Endothelial cell of umbilical vein (primary cell): Measurements from ENCODE around the gene EIF4G2. TPM values are rescaled to one million over a fixed set of nuclear protein-coding genes. Genes with fewer than 3 reads are reported as not detected.

Experiments
- BruUV-seq: library from RNA; stranded (reverse); fragments of 400-500 nt; replicated peaks from 2 replicates; lab custom pipeline; 2021; lab: Mats Ljungman, UMichigan
- CTCF ChIA-PET: fragments of 300-600, 350-600 bp; sonication (Branson Sonifier 250); formaldehyde crosslinking; loops from one replicate; lab custom pipeline; 2021; ENCODE audit warnings: antibody characterized with exemption, inconsistent platforms; lab: Charles Lee
- POLR2A ChIA-PET: fragments of 300-600, 350-600 bp; sonication (Branson Sonifier 250); formaldehyde crosslinking; loops from one replicate; lab custom pipeline; 2021; ENCODE audit warnings: antibody characterized with exemption, inconsistent platforms; lab: Charles Lee
- DNase-seq: peaks from one replicate; pipeline ENCODE4 v3.0.0-alpha.2; 2011; ENCODE audit warnings: low read depth, low spot score
- FAIRE-seq: peaks from 2 replicates; lab custom pipeline; 2011; peaks lifted over from hg19 to GRCh38; lab: Jason Lieb, UNC
- H2AFZ ChIP-seq: 2 replicates; pipeline ENCODE4 v1.6.0; 2012; ENCODE audit warnings: low read depth, low read length, control low read depth, inconsistent platforms
- H3K27ac ChIP-seq: 2 replicates; pipeline ENCODE4 v1.5.1; 2011; ENCODE audit warnings: low read depth, mild to moderate bottlenecking, control low read depth, low read length, moderate library complexity; ENCODE audit not compliant: insufficient read depth
- H3K27me3 ChIP-seq, 2 experiments: 2 replicates each; pipeline versions ENCODE4 v1.6.0 to v1.6.1; 2011; ENCODE audit warnings: low read length in 2 of 2, mixed read lengths in 1 of 2; ENCODE audit not compliant: control insufficient read depth in 2 of 2, insufficient read depth in 2 of 2
- H3K36me3 ChIP-seq, 2 experiments: 2 replicates in 1 of 2; 3 replicates in 1 of 2; pipeline ENCODE4 v1.5.1; 2011; ENCODE audit warnings: low read length in 2 of 2, mild to moderate bottlenecking in 1 of 2, moderate library complexity in 1 of 2; ENCODE audit not compliant: control insufficient read depth in 2 of 2, insufficient read depth in 2 of 2; ENCODE audit errors: extremely low read depth in 1 of 2
- H3K4me1 ChIP-seq: 3 replicates; pipeline ENCODE4 v1.5.1; 2011; ENCODE audit warnings: mild to moderate bottlenecking, low read length; ENCODE audit not compliant: control insufficient read depth, insufficient read depth; ENCODE audit errors: extremely low read depth
- H3K4me2 ChIP-seq: 2 replicates; pipeline ENCODE4 v1.6.1; 2011; ENCODE audit warnings: low read length, control low read depth, mixed read lengths; ENCODE audit not compliant: insufficient read depth
- H3K4me3 ChIP-seq, 3 experiments: fragments of 200-600 bp in 1 of 3; sonication (generic), shearing (Covaris generic) in 1 of 3; replicated peaks in 1 of 3; 2 replicates each; pipeline ENCODE4 v1.5.1; 2011 to 2016; ENCODE audit warnings: control low read depth in 3 of 3, low read length in 3 of 3, mild to moderate bottlenecking in 2 of 3, inconsistent platforms in 1 of 3, low read depth in 1 of 3, moderate library complexity in 1 of 3; ENCODE audit not compliant: insufficient read depth in 1 of 3
- H3K79me2 ChIP-seq: 2 replicates; pipeline ENCODE4 v1.6.0; 2012; ENCODE audit warnings: low read length, inconsistent platforms; ENCODE audit not compliant: control insufficient read depth, insufficient read depth
- H3K9ac ChIP-seq: replicated peaks from 2 replicates; pipeline ENCODE3; 2011; ENCODE audit warnings: low read length, control low read depth; ENCODE audit not compliant: insufficient read depth; ENCODE audit errors: extremely low read depth
- H3K9me1 ChIP-seq: replicated peaks from 3 replicates; pipeline ENCODE4 v1.6.0; 2011; ENCODE audit warnings: mild to moderate bottlenecking, low read length; ENCODE audit not compliant: control insufficient read depth, insufficient read depth; ENCODE audit errors: extremely low read depth
- H3K9me3 ChIP-seq: replicated peaks from 2 replicates; pipeline ENCODE4 v1.5.1; 2012; ENCODE audit warnings: low read length, inconsistent platforms; ENCODE audit not compliant: control insufficient read depth, insufficient read depth
- H4K20me1 ChIP-seq: replicated peaks from 2 replicates; pipeline ENCODE3; 2011; ENCODE audit warnings: mild to moderate bottlenecking, low read length; ENCODE audit not compliant: control insufficient read depth, insufficient read depth; ENCODE audit errors: extremely low read depth
- EZH2 ChIP-seq: IDR thresholded peaks from 2 replicates; pipeline ENCODE4 v1.6.1; 2012; ENCODE audit warnings: borderline replicate concordance, low read depth, mild to moderate bottlenecking, moderate library complexity, low read length, inconsistent platforms; ENCODE audit not compliant: severe bottlenecking
- FOS ChIP-seq: IDR thresholded peaks from 2 replicates; pipeline ENCODE4 v1.6.1; 2011; ENCODE audit warnings: mild to moderate bottlenecking, low read length, moderate library complexity, borderline replicate concordance; ENCODE audit not compliant: insufficient read depth
- GATA2 ChIP-seq: IDR thresholded peaks from 2 replicates; pipeline ENCODE4 v1.7.0; 2011; ENCODE audit warnings: low read depth, mild to moderate bottlenecking, moderate library complexity, mixed read lengths, low read length; ENCODE audit not compliant: insufficient read length, insufficient read depth
- JUN ChIP-seq: IDR thresholded peaks from 2 replicates; pipeline ENCODE4 v1.6.1; 2011; ENCODE audit warnings: borderline replicate concordance, low read depth; ENCODE audit not compliant: insufficient read length, insufficient read depth
- MYC ChIP-seq: IDR thresholded peaks from one replicate; pipeline ENCODE4 v1.6.1; 2011; ENCODE audit warnings: mild to moderate bottlenecking, low read depth, low read length
- POLR2A ChIP-seq: IDR thresholded peaks from 2 replicates; pipeline ENCODE4 v1.6.1; 2012; ENCODE audit warnings: low read depth, mild to moderate bottlenecking, control low read depth, low read length
- POLR2AphosphoS5 ChIP-seq: IDR thresholded peaks from 2 replicates; pipeline ENCODE4 v1.6.1; 2012; ENCODE audit warnings: low read depth, mild to moderate bottlenecking, control low read depth, low read length, moderate library complexity; ENCODE audit not compliant: insufficient read depth
- dilution Hi-C: fragments of 300-500 bp; cut with MboI; formaldehyde crosslinking; loops from one replicate; pipeline ENCODE4 v1.15.0; 2019; ENCODE audit warnings: low sequenced_read_pairs; ENCODE audit not compliant: extremely low pct_ligation_motif_present
- intact Hi-C: fragments of 100-400 bp; cut with micrococcal nuclease; formaldehyde crosslinking; loops from one replicate; pipeline ENCODE4 v1.10.0; 2022
- polyA plus RNA-seq, 4 experiments: library from polyadenylated mRNA; depleted of rRNA in 3 of 4; stranded (reverse) in 3 of 4; unstranded in 1 of 4; fragments of >200 nt; gene quantifications; 2 replicates each; pipeline versions ENCODE4 v1.2.1 to v1.2.3, GENCODE V29; 2011 to 2012; ENCODE audit warnings: missing spikeins in 1 of 4
- total RNA-seq: library from RNA; stranded (reverse); gene quantifications from 2 replicates; pipeline ENCODE4 v1.2.3, GENCODE V29; 2021
- TF ChIP-seq, protein P1 (sequence below), 2 donors: IDR thresholded peaks; 1 replicate in 1 of 2; 2 replicates in 1 of 2; pipeline ENCODE4 v1.5.1; 2011; ENCODE audit warnings: low read length in 2 of 2, mild to moderate bottlenecking in 2 of 2, moderate library complexity in 2 of 2, control low read depth in 1 of 2, inconsistent platforms in 1 of 2, low read depth in 1 of 2; ENCODE audit not compliant: insufficient read depth in 1 of 2; ENCODE audit errors: extremely low read depth in 1 of 2
- TF ChIP-seq, protein P2 (sequence below): IDR thresholded peaks from 2 replicates; pipeline ENCODE4 v1.6.1; 2011; ENCODE audit not compliant: insufficient read depth, insufficient read length

Gene EIF4G2
- total and polyA plus RNA-seq, 2 donors (not counting 3 experiments of a cell fraction or from before 2014, with no cell fraction given), result 382 to 1,194 TPM

- no peak overlapping the region for H3K27ac ChIP-seq
- CTCF ChIA-PET, result no interaction called here
These were observed 33.9 kb downstream of the EIF4G2 start for GRCh38 chr11:10774811-10775210.

DNA sequence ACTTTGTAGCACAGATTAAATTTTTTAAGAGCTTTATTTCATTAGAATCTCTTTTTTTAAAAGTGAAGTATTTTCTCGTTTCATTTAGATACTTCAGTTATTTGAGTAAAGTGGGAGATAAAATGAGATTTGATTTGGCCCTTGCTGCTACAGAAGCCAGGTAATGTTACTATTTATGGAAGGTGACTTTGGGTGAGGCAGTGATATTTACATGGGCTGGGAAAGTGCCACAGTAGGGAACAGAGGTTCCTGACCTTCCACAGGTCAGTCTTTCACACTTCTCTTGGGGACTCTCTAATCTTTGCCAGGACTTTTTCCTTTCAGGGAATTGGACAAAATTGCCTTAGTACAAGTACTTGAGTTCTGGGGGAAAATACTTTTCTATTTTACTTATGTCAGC is 37.3 kb downstream of the EIF4G2 start:
- no peaks in the 10 kb centered on the region for H3K9me1 ChIP-seq
- H3K27ac ChIP-seq, result no peak overlapping the region
- ChIA-PET CTCF (interaction anchor here (1.0 to 1.7 kb wide), 7 partner anchors 8 to 1017 kb away, joined by 3 to 37 read pairs (median 9); no protein-coding TSS in a partner anchor), POLR2A (no interaction called here)
- no peak for TF ChIP-seq POLR2AphosphoS5
- TF ChIP-seq EZH2, result no peak
- no peak for TF ChIP-seq MYC
- TF ChIP-seq GATA2, result no peak
- TF ChIP-seq, protein P1, sequence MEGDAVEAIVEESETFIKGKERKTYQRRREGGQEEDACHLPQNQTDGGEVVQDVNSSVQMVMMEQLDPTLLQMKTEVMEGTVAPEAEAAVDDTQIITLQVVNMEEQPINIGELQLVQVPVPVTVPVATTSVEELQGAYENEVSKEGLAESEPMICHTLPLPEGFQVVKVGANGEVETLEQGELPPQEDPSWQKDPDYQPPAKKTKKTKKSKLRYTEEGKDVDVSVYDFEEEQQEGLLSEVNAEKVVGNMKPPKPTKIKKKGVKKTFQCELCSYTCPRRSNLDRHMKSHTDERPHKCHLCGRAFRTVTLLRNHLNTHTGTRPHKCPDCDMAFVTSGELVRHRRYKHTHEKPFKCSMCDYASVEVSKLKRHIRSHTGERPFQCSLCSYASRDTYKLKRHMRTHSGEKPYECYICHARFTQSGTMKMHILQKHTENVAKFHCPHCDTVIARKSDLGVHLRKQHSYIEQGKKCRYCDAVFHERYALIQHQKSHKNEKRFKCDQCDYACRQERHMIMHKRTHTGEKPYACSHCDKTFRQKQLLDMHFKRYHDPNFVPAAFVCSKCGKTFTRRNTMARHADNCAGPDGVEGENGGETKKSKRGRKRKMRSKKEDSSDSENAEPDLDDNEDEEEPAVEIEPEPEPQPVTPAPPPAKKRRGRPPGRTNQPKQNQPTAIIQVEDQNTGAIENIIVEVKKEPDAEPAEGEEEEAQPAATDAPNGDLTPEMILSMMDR (IDR thresholded peaks at IDR 0.05; ENCODE audit: extremely low read depth in 1 of 2, insufficient read depth in 1 of 2, low read depth in 1 of 2, low read length in 2 of 2), result no peak
- no peak for TF ChIP-seq JUN
- no peak for TF ChIP-seq POLR2A
- TF ChIP-seq FOS, result no peak
- TF ChIP-seq, protein P2, sequence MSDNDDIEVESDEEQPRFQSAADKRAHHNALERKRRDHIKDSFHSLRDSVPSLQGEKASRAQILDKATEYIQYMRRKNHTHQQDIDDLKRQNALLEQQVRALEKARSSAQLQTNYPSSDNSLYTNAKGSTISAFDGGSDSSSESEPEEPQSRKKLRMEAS, result no peak
- intact Hi-C loops, result no loop called here
- H3K9ac ChIP-seq, result no peak overlapping the region
- H3K36me3 ChIP-seq, result peaks cover 20 to 28% of the 10 kb centered on the region in 2 experiments
- no peaks in the 10 kb centered on the region for H3K79me2 ChIP-seq
- no peak overlapping the region for H3K4me3 ChIP-seq
- H3K9me3 ChIP-seq, result no peaks in the 10 kb centered on the region
- DNase-seq, result no peak
- H4K20me1 ChIP-seq, result no peaks in the 10 kb centered on the region
- no peak overlapping the region for H3K4me2 ChIP-seq
- BruUV-seq, result no TSS peak
- no peak overlapping the region for H2AFZ ChIP-seq
- FAIRE-seq, result no peak
- H3K4me1 ChIP-seq, result no peaks in the 10 kb centered on the region
- H3K27me3 ChIP-seq, result no peaks in the 10 kb centered on the region
- dilution Hi-C loops, result no loop called here

More at GRCh38 chr11:10774811-10775210, 33.9 kb downstream of the EIF4G2 start:
- POLR2A ChIA-PET, result no interaction called here
- FAIRE-seq (no peak), DNase-seq (no peak)
- Histone ChIP-seq H3K9me1 (no peaks in the 10 kb centered on the region), H3K4me1 (no peaks in the 10 kb centered on the region), H3K9ac (no peak overlapping the region), H3K36me3 (peaks cover 21 to 36% of the 10 kb centered on the region in 2 experiments), H2AFZ (no peak overlapping the region), H3K27me3 (no peaks in the 10 kb centered on the region), H3K9me3 (no peaks in the 10 kb centered on the region), H3K79me2 (no peaks in the 10 kb centered on the region), H3K4me3 (no peak overlapping the region), H4K20me1 (no peaks in the 10 kb centered on the region), H3K4me2 (no peak overlapping the region)
- intact Hi-C loops (no loop called here), dilution Hi-C loops (no loop called here)
- BruUV-seq, result no TSS peak
- no peak for TF ChIP-seq POLR2A
